HG03565 (cell line): ENCODE results near the gene SECISBP2L.

Experiments
- ATAC-seq: cut with Tn5 transposase; IDR thresholded peaks from one replicate; pipeline ENCODE4 v1.9.1; 2021; ENCODE audit warnings: mild to moderate bottlenecking, moderate library complexity; ENCODE audit not compliant: unreplicated experiment

Gene SECISBP2L

DNA sequence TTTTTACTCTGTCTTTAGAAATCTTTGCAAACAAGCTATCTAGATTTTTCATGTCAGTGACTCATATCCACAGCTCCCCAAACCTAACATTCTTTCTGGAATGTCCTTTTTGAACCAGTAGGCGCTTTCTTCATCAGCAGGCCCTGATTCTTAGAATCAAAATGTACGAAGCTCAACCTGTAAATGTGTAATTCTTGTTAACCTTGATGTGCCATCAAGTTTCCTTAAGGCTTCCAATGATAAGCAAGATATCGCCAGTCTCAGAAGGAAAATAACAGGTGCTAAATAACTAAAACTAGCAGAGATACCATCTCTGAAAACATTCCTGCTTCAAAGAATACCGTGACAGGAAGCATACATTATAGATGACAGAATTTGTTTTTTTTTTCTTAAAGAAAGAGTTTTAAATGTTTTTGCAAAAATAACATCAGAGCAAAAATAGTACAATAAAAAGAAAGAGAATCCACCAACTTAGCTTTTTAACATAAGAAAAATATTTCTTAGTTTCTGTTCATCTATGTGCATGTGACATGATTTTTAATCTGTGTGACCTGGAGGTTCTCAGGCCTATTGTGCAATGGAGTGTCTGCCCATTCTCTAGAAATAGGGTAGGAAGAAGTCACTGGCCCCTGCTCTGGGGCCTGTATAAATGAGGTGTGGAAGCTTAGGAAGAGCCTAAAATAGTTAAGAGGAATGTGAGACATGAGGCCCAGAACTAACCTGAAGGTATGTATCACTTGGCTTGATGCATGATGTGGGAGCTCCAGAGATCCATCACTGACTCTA, 14.7 kb upstream of the SECISBP2L start:
- ATAC-seq, result no peak

- no peak for ATAC-seq
Measured at GRCh38 chr15:49059491-49059890, 13.2 kb upstream of the SECISBP2L start.

DNA sequence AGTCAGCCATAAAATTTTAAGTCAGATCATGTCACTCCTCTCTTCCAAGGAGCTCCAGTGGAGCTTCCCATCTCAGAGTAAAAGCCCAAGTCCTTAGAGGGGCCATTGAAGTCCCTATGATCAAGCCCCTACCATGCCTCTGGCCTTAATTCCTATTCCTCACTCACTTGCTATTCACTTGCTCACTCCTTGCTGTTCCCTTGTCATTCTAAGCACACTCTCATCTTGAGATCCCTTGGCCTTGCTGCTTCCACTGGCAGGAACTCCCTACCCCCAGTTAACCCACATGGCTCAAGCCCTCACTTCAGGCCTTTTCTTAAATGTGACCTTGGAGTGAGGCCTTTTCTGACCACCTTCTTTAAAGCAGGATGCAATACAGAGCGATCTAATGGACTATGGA, 12.3 kb upstream of the SECISBP2L start:
- ATAC-seq, result no peak

GRCh38 chr15:49055630-49056029, 9.4 kb upstream of the SECISBP2L start:
- no peak for ATAC-seq

GRCh38 chr15:49052662-49053061, 6.4 kb upstream of the SECISBP2L start:
- no peak for ATAC-seq

- no peak for ATAC-seq
Measured at GRCh38 chr15:49047456-49047855, 1.2 kb upstream of the SECISBP2L start.

GRCh38 chr15:49045751-49046219, 461 bp downstream of the SECISBP2L start:
- ATAC-seq, result peak; percentile 26

- ATAC-seq, result peak; percentile 1
Measured at GRCh38 chr15:49044766-49045606, 1.3 kb downstream of the SECISBP2L start.

GRCh38 chr15:49044002-49044401, 2.2 kb downstream of the SECISBP2L start:
- ATAC-seq, result no peak

- no peak for ATAC-seq
Measured at GRCh38 chr15:49042165-49042564, 4.1 kb downstream of the SECISBP2L start.

DNA sequence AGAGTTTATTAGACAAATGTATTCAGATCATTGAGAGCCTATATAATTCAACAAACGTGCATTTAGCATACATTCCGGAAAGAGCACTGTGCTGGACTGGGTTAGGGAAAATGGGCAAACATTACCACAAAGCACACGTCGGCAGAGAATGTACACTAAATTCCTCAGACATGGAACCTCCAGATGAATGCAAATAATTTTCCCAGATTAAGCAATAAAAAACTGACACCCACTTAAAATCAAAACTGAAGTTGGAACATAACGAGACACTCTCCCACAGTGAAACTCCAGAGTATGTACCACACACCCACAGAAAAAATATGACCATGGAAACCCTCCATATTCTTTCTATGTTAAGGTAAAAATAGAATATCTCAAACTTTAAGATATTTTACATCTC, 4.8 kb downstream of the SECISBP2L start:
- ATAC-seq, result no peak

DNA sequence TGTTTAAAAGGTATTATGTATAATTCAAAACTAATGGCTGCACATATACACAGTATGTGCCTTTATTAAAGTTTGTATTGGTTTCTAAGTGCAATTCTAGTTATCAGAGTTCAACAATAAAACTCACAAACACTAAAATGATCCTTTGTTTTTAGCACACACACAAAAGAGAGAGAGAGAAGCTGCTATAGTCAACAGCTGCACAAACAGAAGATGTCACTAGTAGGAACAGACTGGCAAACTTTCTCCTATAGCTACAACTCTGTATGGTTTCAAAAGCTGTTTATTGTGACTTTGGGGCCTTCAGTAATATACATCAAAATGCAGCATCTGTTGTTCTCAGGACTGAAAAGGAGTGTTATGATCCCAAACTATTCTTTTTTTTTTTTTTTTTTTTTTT, 6.1 kb downstream of the SECISBP2L start:
- no peak for ATAC-seq

- no peak for ATAC-seq
Measured at GRCh38 chr15:49038382-49038781, 7.9 kb downstream of the SECISBP2L start.

- no peak for ATAC-seq
Measured at GRCh38 chr15:49037546-49037940, 8.7 kb downstream of the SECISBP2L start.

- ATAC-seq, result no peak
Measured at GRCh38 chr15:49036650-49037545, 9.3 kb downstream of the SECISBP2L start.

DNA sequence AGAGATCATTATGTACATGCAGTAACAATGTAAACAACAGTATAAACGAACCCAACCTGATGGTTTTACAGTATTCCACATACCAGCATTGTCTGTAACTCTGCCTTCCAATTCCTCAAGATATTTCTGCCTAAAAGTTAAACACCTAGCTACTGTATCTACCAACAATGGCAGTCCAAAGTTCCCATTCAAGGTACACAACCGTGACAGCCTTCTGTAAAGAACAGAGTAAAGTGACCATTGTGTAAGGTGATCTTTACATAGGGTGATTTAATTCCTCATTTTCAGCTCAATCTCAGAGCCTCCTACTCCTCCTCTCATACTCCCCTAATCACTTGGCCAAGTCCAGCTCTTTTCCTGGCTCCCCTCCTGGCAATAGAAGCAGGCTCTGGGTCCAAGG, 10.4 kb downstream of the SECISBP2L start:
- ATAC-seq, result no peak

GRCh38 chr15:49032601-49033145, 13.6 kb downstream of the SECISBP2L start:
- no peak for ATAC-seq

GRCh38 chr15:49031804-49032203, 14.4 kb downstream of the SECISBP2L start:
- ATAC-seq, result no peak

- no peak for ATAC-seq
Measured at GRCh38 chr15:49026700-49027099, 19.5 kb downstream of the SECISBP2L start.

GRCh38 chr15:49024840-49025239, 21.4 kb downstream of the SECISBP2L start:
- no peak for ATAC-seq

- ATAC-seq, result peak; percentile 69
Measured at GRCh38 chr15:49023354-49023753, 22.9 kb downstream of the SECISBP2L start.
